GM23248 (cell line): Measurements from ENCODE around the gene ISOC2.

Experiments used
- EZH2 ChIP-seq: fragments of 200-600 bp; sonication (generic); IDR thresholded peaks from 2 replicates; pipeline ENCODE4 v1.6.1; 2018; ENCODE audit warnings: antibody characterized with exemption, mild to moderate bottlenecking; ENCODE audit not compliant: insufficient read depth, poor library complexity, severe bottlenecking
- EZH2phosphoT487 ChIP-seq: fragments of 200-600 bp; sonication (generic); IDR thresholded peaks from 2 replicates; pipeline ENCODE4 v1.6.1; 2018; ENCODE audit warnings: antibody characterized with exemption, moderate library complexity, mild to moderate bottlenecking, low read depth; ENCODE audit not compliant: insufficient read depth

- TF ChIP-seq EZH2 (no peak), EZH2phosphoT487 (no peak)
Observed at GRCh38 chr19:55461974-55462626, 658 bp upstream of the ISOC2 start.
